ENCODE measurements around the gene RNGTT.
"Not testable (repeated sequence)": the region's sequence is repeated elsewhere in the genome, so short reads cannot be mapped to it uniquely, and the experiment has no call there.

Gene RNGTT

DNA sequence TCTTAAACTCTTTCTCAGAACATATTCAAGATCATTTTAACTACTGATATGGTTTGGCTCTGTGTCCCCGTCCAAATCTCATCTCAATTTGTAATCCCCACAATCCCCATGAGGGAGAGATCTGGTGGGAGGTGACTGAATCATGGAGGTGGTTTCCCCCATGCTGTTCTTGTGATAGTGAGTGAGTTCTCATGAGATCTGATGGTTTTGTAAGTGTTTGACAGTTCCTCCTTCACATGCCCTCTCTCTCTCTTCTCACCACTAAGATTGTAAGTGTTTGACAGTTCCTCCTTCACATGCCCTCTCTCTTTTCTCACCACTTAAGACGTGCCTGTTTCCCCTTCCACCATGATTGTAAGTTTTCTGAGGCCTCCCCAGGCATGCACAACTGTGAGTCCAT lies 56.3 kb downstream of the RNGTT start:
- not testable (repeated sequence) for H3K9me3 Mint-ChIP-seq, ATAC-seq, H3K27me3 Mint-ChIP-seq, H3K27ac Mint-ChIP-seq, H3K4me3 Mint-ChIP-seq
- H3K4me1 Mint-ChIP-seq, result peaks cover 40% of the 10 kb centered on the region
- H3K36me3 Mint-ChIP-seq, result peaks cover 63% of the 10 kb centered on the region

DNA sequence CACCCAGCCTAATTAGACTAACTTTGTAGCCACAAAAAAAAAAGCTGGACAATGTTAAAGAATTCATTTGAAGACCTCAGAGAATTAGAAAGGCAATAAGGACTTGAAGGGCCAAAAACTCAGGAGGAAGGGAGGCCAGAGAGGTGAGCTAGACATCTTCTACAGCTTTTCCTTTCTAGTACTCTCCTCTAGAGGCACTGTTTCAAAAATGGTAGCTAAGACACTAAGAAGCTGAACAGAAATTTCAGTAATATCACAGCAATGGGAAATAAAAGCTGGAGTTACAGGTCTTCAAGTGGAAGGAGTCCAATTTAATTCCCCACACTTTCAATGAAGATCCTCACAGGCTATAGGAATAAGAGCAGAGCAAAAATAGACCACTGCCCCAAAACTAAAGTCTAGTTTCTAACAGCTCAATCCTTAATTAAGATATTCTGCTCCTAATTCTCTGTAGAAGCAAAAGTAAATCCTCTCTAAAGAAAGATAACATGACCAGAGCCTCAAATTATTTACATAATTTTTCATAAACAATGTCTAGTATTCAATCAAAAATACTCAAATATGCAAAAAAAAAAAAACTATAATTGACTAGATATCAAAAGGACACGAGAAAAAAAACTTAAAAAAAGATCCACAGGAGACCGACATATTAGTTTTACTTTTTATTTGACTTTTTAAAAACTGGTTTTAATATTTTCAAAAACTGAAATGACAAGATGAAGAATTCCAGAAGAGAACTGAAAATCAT lies 63.7 kb downstream of the RNGTT start:
- H3K27me3 Mint-ChIP-seq, result no peaks in the 10 kb centered on the region
- H3K36me3 Mint-ChIP-seq, result peaks cover 29% of the 10 kb centered on the region
- no peaks in the 10 kb centered on the region for H3K9me3 Mint-ChIP-seq
- no peak overlapping the region for H3K4me3 Mint-ChIP-seq
- no peak for ATAC-seq
- no peak overlapping the region for H3K27ac Mint-ChIP-seq
- no peaks in the 10 kb centered on the region for H3K4me1 Mint-ChIP-seq

GRCh38 chr6:88895911-88896310 lies 67.5 kb downstream of the RNGTT start:
- Mint-ChIP-seq H3K4me1 (no peaks in the 10 kb centered on the region), H3K36me3 (peaks cover 4% of the 10 kb centered on the region), H3K27me3 (no peaks in the 10 kb centered on the region), H3K4me3 (no peak overlapping the region), H3K9me3 (no peaks in the 10 kb centered on the region), H3K27ac (no peak overlapping the region)
- no peak for ATAC-seq

DNA sequence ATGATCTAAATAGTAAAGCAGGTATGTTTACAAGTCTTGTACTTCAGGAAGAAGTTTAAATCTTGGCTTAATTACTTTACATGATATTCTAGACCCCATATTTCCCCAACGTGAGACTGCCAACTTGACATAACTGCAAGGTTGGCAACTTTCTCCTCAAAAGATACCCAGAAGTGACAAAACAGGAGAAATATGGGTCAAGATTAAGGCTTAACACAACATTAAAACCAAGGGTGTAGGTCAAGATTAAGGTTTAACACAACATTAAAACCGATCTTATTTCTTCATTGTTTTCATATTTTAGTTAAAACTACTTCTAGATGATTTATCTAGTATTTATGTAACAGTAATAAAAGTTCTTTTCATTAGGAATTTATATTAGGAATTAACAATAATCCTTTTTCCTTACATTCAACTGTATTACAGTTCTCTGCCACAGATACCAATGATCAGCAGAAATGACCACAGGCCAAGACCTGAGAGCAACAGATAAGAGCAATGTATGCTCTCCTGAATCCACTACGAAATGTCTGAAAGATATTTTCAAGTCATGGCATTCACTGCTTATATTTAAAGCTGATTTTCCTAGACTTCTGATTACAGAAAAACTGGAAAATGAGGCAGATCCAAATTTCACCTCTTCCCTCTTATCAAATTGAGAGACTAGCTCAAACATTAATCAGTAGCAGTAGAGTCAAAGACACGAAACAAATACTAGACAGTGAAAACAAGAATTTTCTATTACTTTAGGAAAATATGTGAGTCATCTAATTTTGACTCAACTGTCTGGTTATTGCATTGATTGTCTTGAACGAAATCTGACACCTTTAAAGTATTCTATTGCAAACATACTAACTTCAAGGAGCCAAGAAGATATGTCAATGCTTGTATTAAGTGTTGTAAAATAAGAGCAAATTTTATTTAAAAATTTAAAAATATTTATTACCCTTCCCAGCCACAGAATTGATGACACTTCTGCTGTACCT lies 72.3 kb downstream of the RNGTT start:
- no peak overlapping the region for H3K27ac Mint-ChIP-seq
- no peaks in the 10 kb centered on the region for H3K4me1 Mint-ChIP-seq
- H3K27me3 Mint-ChIP-seq, result no peaks in the 10 kb centered on the region
- H3K36me3 Mint-ChIP-seq, result peaks cover 27% of the 10 kb centered on the region
- H3K4me3 Mint-ChIP-seq, result no peak overlapping the region
- H3K9me3 Mint-ChIP-seq, result no peaks in the 10 kb centered on the region
- ATAC-seq, result no peak

GRCh38 chr6:88890394-88890793 lies 73.0 kb downstream of the RNGTT start:
- ATAC-seq, result no peak
- no peak overlapping the region for H3K27ac Mint-ChIP-seq
- H3K9me3 Mint-ChIP-seq, result no peaks in the 10 kb centered on the region
- H3K27me3 Mint-ChIP-seq, result no peaks in the 10 kb centered on the region
- H3K36me3 Mint-ChIP-seq, result peaks cover 35% of the 10 kb centered on the region
- no peaks in the 10 kb centered on the region for H3K4me1 Mint-ChIP-seq
- no peak overlapping the region for H3K4me3 Mint-ChIP-seq

DNA sequence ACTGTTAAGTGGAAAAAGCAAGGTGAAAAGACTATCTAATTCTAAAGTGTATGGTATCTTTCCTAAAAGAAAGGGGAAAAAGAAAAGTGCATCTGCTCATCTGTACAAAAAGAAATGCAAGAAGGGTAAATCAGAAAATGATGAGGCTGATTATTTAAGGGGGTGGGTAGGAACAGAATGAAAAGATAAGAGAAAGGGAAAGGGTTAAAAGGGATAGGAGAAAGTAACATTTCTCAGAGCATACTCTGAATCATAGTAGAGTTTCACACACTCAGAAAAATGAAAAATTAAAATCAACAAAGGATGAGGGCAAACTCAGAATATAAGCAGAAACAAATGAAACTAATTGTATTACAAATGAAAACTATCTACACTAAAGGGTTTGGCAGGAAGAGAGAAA lies 79.1 kb downstream of the RNGTT start:
- Mint-ChIP-seq H3K4me3 (no peak overlapping the region), H3K36me3 (peaks cover 56% of the 10 kb centered on the region), H3K27me3 (no peaks in the 10 kb centered on the region), H3K9me3 (no peaks in the 10 kb centered on the region), H3K27ac (no peak overlapping the region), H3K4me1 (peaks cover 6% of the 10 kb centered on the region)
- ATAC-seq, result no peak

DNA sequence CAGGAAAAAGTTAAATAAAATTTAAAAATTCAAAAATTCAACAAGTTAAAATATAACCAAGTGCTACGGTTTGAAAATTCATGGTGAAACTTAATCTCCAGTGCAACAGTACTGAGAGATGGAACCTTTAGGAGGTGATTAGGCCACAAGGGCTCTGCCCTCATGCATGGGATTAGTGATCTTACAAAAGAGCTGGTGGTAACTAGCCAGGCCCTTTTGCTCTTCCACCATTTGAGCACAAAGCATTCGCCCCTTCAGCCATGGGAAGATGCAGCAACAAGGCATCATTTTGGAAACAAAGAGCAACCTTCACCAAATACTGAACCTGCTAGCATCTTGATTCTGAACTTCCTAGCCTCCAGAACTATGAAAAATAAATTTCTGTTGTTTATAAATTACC lies 80.9 kb downstream of the RNGTT start:
- Mint-ChIP-seq H3K4me1 (peaks cover 6% of the 10 kb centered on the region), H3K27ac (no peak overlapping the region), H3K4me3 (no peak overlapping the region), H3K36me3 (peaks cover 49% of the 10 kb centered on the region), H3K9me3 (no peaks in the 10 kb centered on the region), H3K27me3 (no peaks in the 10 kb centered on the region)
- no peak for ATAC-seq

DNA sequence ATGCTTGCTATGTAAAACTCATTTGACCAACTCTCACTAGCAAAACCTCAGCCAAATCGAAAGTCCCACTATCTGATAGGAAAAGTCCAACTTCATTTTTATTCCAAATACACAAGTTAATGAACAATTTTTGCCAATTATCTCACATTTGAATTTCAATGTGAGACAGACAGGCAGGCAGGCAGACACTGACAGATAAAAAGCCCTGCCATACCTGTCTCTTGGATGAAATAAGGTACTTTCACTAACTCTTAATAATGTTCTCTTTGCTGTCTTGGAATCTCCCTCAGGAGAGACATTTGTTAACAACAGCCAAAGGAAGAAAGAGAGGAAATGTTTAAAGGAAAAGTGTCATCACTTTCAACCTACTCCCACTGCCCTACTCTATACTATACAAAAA lies 82.0 kb downstream of the RNGTT start:
- ATAC-seq, result no peak
- no peak overlapping the region for H3K27ac Mint-ChIP-seq
- H3K4me3 Mint-ChIP-seq, result no peak overlapping the region
- peaks cover 38% of the 10 kb centered on the region for H3K36me3 Mint-ChIP-seq
- no peaks in the 10 kb centered on the region for H3K9me3 Mint-ChIP-seq
- peaks cover 6% of the 10 kb centered on the region for H3K4me1 Mint-ChIP-seq
- H3K27me3 Mint-ChIP-seq, result no peaks in the 10 kb centered on the region

DNA sequence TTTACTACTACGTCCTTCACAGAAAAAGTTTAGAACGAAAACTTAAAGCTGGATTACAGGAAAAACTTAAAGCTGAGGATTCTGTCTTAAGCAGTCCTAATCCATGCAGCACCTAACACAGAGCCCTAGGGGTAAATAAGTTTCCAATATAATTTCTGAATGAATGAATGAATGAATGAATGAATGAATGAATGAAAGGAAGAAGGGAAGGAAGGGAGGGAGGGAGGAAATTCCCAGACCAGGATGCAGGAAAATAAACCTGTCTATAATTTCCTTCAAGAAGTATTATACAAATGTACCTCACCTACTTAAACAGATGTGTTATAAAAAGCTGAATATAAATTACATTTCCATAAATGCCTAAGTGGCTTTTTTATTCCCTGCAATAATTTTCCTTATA lies 83.4 kb downstream of the RNGTT start:
- no peak for ATAC-seq
- Mint-ChIP-seq H3K27me3 (no peaks in the 10 kb centered on the region), H3K9me3 (no peaks in the 10 kb centered on the region), H3K27ac (no peak overlapping the region), H3K36me3 (peaks cover 23% of the 10 kb centered on the region), H3K4me1 (peaks cover 6% of the 10 kb centered on the region), H3K4me3 (no peak overlapping the region)

GRCh38 chr6:88877893-88878292 lies 85.5 kb downstream of the RNGTT start:
- Mint-ChIP-seq H3K36me3 (peaks cover 9% of the 10 kb centered on the region), H3K27me3 (no peaks in the 10 kb centered on the region), H3K4me1 (peaks cover 3% of the 10 kb centered on the region), H3K4me3 (no peak overlapping the region), H3K9me3 (no peaks in the 10 kb centered on the region), H3K27ac (no peak overlapping the region)
- ATAC-seq, result no peak

DNA sequence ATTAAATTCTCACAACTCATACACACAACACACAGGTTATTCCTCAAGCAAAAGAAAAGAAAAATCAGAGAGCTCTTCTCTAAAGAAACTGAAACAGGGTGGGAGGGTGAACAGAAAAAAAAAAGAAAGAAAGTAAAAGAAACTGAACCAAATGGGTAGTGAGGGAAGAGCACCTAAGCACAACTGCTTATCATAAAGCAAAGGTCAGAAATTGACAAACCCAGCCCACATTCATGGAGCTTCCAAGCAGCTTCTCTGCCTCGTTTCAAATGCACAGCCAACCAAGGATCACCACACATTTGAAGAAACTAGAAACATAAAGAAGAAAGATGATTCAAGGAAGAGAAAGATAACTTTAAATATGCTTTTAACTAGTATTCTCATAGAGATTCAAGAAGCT lies 90.5 kb downstream of the RNGTT start:
- Mint-ChIP-seq H3K36me3 (peaks cover 9% of the 10 kb centered on the region), H3K4me1 (peaks cover 7% of the 10 kb centered on the region), H3K27ac (peak overlapping the region; percentile 52), H3K9me3 (no peaks in the 10 kb centered on the region), H3K27me3 (no peaks in the 10 kb centered on the region), H3K4me3 (no peak overlapping the region)
- no peak for ATAC-seq

GRCh38 chr6:88871498-88871897 lies 91.9 kb downstream of the RNGTT start:
- ATAC-seq, result no peak
- Mint-ChIP-seq H3K4me1 (peaks cover 7% of the 10 kb centered on the region), H3K4me3 (no peak overlapping the region), H3K27ac (no peak overlapping the region), H3K9me3 (no peaks in the 10 kb centered on the region), H3K27me3 (no peaks in the 10 kb centered on the region), H3K36me3 (peaks cover 9% of the 10 kb centered on the region)

DNA sequence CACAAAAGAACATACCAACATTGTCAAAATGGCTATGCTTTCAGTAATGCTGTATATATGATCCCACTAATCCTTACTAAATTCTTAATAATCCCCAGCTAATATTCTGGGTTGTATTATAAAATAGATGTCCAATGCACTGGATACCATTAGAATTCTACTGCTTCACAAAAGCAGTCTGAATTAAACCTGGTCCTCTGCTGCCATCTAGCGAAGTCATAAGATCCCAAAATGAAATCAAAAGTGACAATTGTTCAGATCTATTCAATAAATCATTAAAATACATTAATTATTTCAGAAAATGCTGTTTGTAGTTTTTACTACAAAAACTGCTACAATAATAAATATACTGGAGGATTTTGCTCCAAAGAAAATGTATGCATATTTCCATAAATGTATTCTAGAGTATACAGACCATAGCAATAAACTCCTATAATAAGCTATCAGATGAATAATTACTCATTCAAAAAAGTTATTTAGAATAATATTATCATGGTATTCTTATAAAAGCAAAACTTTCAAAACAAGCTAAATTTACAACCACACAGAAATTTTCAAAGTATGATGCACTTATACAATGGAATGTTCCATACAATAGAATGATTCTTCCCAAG lies 92.6 kb downstream of the RNGTT start:
- peaks cover 13% of the 10 kb centered on the region for H3K4me1 Mint-ChIP-seq
- ATAC-seq, result no peak
- no peaks in the 10 kb centered on the region for H3K9me3 Mint-ChIP-seq
- peaks cover 15% of the 10 kb centered on the region for H3K36me3 Mint-ChIP-seq
- H3K4me3 Mint-ChIP-seq, result no peak overlapping the region
- no peaks in the 10 kb centered on the region for H3K27me3 Mint-ChIP-seq
- no peak overlapping the region for H3K27ac Mint-ChIP-seq

DNA sequence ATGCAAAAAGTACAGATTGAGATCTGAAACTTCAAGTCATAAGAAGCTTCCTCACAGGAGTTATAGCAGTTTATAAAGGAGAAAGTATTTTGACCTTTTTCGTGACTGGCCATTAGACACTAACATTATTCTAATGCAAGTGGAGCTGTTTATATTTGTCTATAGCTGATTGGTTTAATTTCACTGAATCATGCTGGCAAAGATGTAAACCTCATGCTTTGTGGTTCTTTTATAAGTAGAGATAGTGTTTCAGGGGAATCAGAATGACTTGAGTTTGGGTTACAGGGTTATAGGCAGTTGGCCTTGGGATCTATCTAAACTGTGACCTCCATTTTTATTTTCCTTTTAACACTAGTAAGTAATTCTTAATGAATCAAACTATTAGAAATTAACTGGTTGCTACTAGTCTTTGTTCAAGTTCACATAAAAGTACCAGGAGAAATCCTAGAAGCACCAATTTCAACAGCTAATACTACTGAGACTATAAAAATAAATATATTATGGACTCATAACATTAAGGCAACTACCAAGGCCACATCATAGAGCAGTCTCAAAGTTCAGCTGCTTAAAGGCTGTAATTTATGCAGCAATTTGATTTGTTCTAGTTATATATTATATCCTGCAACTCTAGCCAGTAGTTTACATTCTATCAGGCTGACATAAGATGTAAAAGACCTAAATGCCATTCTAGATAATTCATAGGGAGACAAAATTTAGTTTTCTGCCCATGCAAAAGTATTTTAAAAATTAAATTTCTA lies 94.0 kb downstream of the RNGTT start:
- Mint-ChIP-seq H3K27me3 (no peaks in the 10 kb centered on the region), H3K4me1 (peaks cover 24% of the 10 kb centered on the region), H3K36me3 (peaks cover 25% of the 10 kb centered on the region), H3K4me3 (no peak overlapping the region), H3K27ac (no peak overlapping the region), H3K9me3 (no peaks in the 10 kb centered on the region)
- ATAC-seq, result no peak

Measured in stimulated activated memory B cell treated with anti-CD40 and anti-IgM and Interleukin-4, amounts not matched to agents 10 μg/mL and 1 μg/mL and 100 μg/mL, for 72 hours (primary cell).